ENCODE data around the gene RTN4RL1.

Gene RTN4RL1

GRCh38 chr17:2043785-2044184 lies 18.7 kb upstream of the RTN4RL1 start:
- no peak for DNase-seq

- no peak for DNase-seq
These were observed 17.8 kb upstream of the RTN4RL1 start for GRCh38 chr17:2042933-2043332.

GRCh38 chr17:2042390-2042847 lies 17.3 kb upstream of the RTN4RL1 start:
- no peak for DNase-seq

- peak; percentile 96 to 98 for DNase-seq
These were observed 16.6 kb upstream of the RTN4RL1 start, which contains the start of gene OVCA2 for GRCh38 chr17:2041561-2042389. Gene OVCA2 (plus strand): TSS chr17:2042022. CDS start chr17:2042048, 26 bp downstream.

GRCh38 chr17:2040942-2041560 lies 15.9 kb upstream of the RTN4RL1 start:
- DNase-seq, result no peak

GRCh38 chr17:2040219-2040827 lies 15.2 kb upstream of the RTN4RL1 start:
- DNase-seq, result no peak

- no peak for DNase-seq
These were observed 12.0 kb upstream of the RTN4RL1 start for GRCh38 chr17:2037155-2037554.

- no peak for DNase-seq
These were observed 10.7 kb upstream of the RTN4RL1 start for GRCh38 chr17:2035541-2036488.

GRCh38 chr17:2034806-2035540 lies 9.8 kb upstream of the RTN4RL1 start:
- no peak for DNase-seq

- no peak for DNase-seq
These were observed 9.0 kb upstream of the RTN4RL1 start for GRCh38 chr17:2034157-2034556.

- DNase-seq, result no peak
These were observed 8.0 kb upstream of the RTN4RL1 start for GRCh38 chr17:2033153-2033552.

- DNase-seq, result no peak
These were observed 5.6 kb upstream of the RTN4RL1 start for GRCh38 chr17:2030779-2031163.

- DNase-seq, result peak; percentile 80 to 86
These were observed 5.0 kb upstream of the RTN4RL1 start, which contains the start of gene DPH1 for GRCh38 chr17:2029911-2030778. Gene DPH1 (plus strand): TSS chr17:2030153. CDS start chr17:2030170, 17 bp downstream.

GRCh38 chr17:2028737-2029136 lies 3.6 kb upstream of the RTN4RL1 start:
- DNase-seq, result no peak

- DNase-seq, result no peak
These were observed 3.1 kb upstream of the RTN4RL1 start for GRCh38 chr17:2028234-2028614.

GRCh38 chr17:2027528-2028233 lies 2.5 kb upstream of the RTN4RL1 start:
- DNase-seq, result no peak

GRCh38 chr17:2025622-2026309 lies 632 bp upstream of the RTN4RL1 start:
- DNase-seq, result no peak

- DNase-seq, result no peak
These were observed 438 bp downstream of the RTN4RL1 start for GRCh38 chr17:2024572-2025219.

Measured in stimulated activated CD4-positive, alpha-beta T cell treated with anti-CD3 and anti-CD28 coated beads, Interleukin-2, amount 100 ng/mL, for 48 hours (primary cell).